Measurements from ENCODE around the gene RHBDD1. TPM values are rescaled to one million over a fixed set of nuclear protein-coding genes. Genes with fewer than 3 reads are reported as not detected.

Gene RHBDD1
- total RNA-seq, 1 donor from 2014 or later: 90.2 TPM

- CTCF ChIA-PET: no interaction called here
- no peak overlapping the region for H3K27ac Mint-ChIP-seq
These were observed 194.9 kb downstream of the RHBDD1 start for GRCh38 chr2:227030789-227031188.

DNA sequence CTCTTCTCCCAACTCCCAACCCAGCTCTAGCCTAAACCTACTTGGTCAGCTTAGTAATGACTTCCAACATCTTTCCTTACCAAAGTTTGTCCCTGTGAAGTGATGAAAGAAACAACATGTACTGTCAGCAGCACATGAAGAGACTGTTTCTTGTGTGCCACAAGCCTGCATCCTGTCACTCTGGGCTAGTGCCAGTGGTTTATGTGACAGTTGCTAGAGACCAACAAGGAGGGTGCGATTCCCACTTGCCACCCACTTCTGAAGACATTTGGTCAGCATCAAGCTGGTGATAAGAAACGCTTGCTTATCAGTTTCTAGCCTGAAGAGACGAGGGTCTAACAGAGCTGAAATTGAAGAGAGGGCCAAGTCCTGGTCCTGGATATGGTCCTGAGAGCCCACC lies 195.5 kb downstream of the RHBDD1 start:
- no peaks in the 10 kb centered on the region for H3K4me1 Mint-ChIP-seq
- ATAC-seq (ENCODE audit: low read depth) (no peak), DNase-seq (no peak)
- peaks cover 31% of the 10 kb centered on the region for H3K36me3 Mint-ChIP-seq (ENCODE audit: low read depth)
- ChIA-PET POLR2A (interaction anchor here (0.6 kb wide), 1 partner anchor 1883 kb away, joined by 4 read pairs; no protein-coding TSS in a partner anchor), CTCF (no interaction called here)
- intact Hi-C loops (cut with micrococcal nuclease): loop anchor here (10.0 kb wide), 1 partner anchor 733 kb away; no protein-coding TSS in a partner anchor
- H3K4me3 Mint-ChIP-seq: no peak overlapping the region
- no peaks in the 10 kb centered on the region for H3K27me3 Mint-ChIP-seq
- H3K27ac Mint-ChIP-seq: no peak overlapping the region
- TF ChIP-seq CTCF (IDR thresholded peaks at IDR 0.05): no peak
- H3K9me3 Mint-ChIP-seq: no peaks in the 10 kb centered on the region

More at GRCh38 chr2:227030789-227031188, 194.9 kb downstream of the RHBDD1 start:
- ATAC-seq (ENCODE audit: low read depth) (no peak), DNase-seq (no peak)
- no peaks in the 10 kb centered on the region for H3K27me3 Mint-ChIP-seq
- H3K4me3 Mint-ChIP-seq: no peak overlapping the region
- no peaks in the 10 kb centered on the region for H3K4me1 Mint-ChIP-seq
- H3K36me3 Mint-ChIP-seq (ENCODE audit: low read depth): peaks cover 31% of the 10 kb centered on the region
- POLR2A ChIA-PET: interaction anchor here (0.6 kb wide), 1 partner anchor 1883 kb away, joined by 4 read pairs; no protein-coding TSS in a partner anchor
- intact Hi-C loops (cut with micrococcal nuclease): loop anchor here (10.0 kb wide), 1 partner anchor 734 kb away; no protein-coding TSS in a partner anchor
- no peaks in the 10 kb centered on the region for H3K9me3 Mint-ChIP-seq
- TF ChIP-seq CTCF (IDR thresholded peaks at IDR 0.05): no peak

DNA sequence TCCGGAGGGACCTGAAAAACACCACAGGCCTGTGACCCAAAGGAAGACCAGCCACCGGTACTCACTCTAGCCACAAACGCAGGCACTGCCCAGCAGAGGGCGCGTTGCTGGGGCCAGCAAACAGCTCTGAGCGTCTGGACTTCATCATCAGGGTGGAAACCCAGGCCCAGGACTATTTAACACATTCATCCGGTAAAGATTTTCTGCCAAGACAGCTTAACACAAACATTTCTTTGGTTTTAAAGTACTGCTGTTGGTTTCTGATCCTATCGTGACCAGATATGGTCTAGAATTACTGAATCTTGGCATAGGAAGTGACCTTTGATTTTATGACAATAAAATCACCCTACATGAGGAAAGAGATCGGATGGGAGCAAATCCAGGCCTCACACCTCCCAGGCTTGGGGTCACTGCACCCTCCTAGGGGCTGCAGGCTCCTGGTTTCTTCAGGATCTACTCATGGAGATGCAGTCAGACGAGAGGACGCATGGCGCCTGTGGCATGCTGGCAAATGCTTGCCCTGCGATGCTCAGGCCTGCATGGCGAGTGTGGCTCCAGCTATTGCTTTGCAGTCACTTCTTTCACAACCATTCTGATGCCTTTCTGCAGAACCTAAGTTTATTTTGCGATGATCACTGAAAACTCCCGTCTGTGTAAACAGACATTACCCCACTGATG lies 197.8 kb downstream of the RHBDD1 start:
- TF ChIP-seq CTCF (IDR thresholded peaks at IDR 0.05): no peak
- ATAC-seq (ENCODE audit: low read depth): no peak
- H3K36me3 Mint-ChIP-seq (ENCODE audit: low read depth): peaks cover 35% of the 10 kb centered on the region

GRCh38 chr2:227035711-227036367 lies 200.0 kb downstream of the RHBDD1 start:
- Mint-ChIP-seq H3K36me3 (ENCODE audit: low read depth) (peaks cover 40% of the 10 kb centered on the region), H3K27ac (no peak overlapping the region), H3K9me3 (no peaks in the 10 kb centered on the region), H3K27me3 (no peaks in the 10 kb centered on the region), H3K4me3 (no peak overlapping the region), H3K4me1 (no peaks in the 10 kb centered on the region)
- DNase-seq (no peak), ATAC-seq (ENCODE audit: low read depth) (no peak)
- POLR2A ChIA-PET: no interaction called here
- intact Hi-C loops (cut with micrococcal nuclease): loop anchor here (10.0 kb wide), 1 partner anchor 729 kb away; no protein-coding TSS in a partner anchor
- CTCF ChIA-PET: no interaction called here
- TF ChIP-seq CTCF (IDR thresholded peaks at IDR 0.05): no peak

More for the DNA sequence above, 197.8 kb downstream of the RHBDD1 start:
- Mint-ChIP-seq H3K4me3 (no peak overlapping the region), H3K27ac (no peak overlapping the region), H3K9me3 (no peaks in the 10 kb centered on the region), H3K4me1 (no peaks in the 10 kb centered on the region), H3K27me3 (no peaks in the 10 kb centered on the region)
- intact Hi-C loops (cut with micrococcal nuclease): loop anchor here (10.0 kb wide), 1 partner anchor 731 kb away; no protein-coding TSS in a partner anchor
- no peak for DNase-seq
- ChIA-PET POLR2A (no interaction called here), CTCF (interaction anchor here (1.5 kb wide), 1 partner anchor 732 kb away, joined by 3 read pairs; no protein-coding TSS in a partner anchor)

DNA sequence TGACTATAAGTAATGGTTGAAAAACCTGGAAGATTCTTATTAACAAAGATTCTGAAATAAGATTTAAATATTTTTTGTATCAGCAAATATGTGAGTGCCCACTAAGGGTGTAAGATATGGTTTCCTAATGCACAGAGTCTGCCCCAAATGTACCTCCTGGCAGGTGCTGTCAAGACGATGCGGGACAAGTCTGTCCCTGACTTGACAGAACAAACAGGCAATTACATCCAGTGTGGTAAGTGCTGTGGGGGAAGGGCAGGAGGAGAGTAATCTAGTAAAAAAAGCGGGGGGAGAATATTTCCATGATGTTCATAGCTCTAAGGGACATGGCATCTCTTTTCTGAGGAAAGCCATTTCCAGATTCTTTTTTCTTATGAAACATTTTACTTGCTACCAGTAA lies 200.7 kb downstream of the RHBDD1 start:
- ATAC-seq (ENCODE audit: low read depth): no peak
- no peak for TF ChIP-seq CTCF (IDR thresholded peaks at IDR 0.05)
- H3K4me3 Mint-ChIP-seq: no peak overlapping the region
- H3K27ac Mint-ChIP-seq: no peak overlapping the region
- POLR2A ChIA-PET: no interaction called here
- H3K36me3 Mint-ChIP-seq (ENCODE audit: low read depth): peaks cover 40% of the 10 kb centered on the region
- no peaks in the 10 kb centered on the region for H3K4me1 Mint-ChIP-seq
- CTCF ChIA-PET: no interaction called here
- no peaks in the 10 kb centered on the region for H3K27me3 Mint-ChIP-seq
- no peaks in the 10 kb centered on the region for H3K9me3 Mint-ChIP-seq
- no peak for DNase-seq
- intact Hi-C loops (cut with micrococcal nuclease): loop anchor here (10.0 kb wide), 1 partner anchor 728 kb away; no protein-coding TSS in a partner anchor

All from activated B cell treated with CpG ODN at 0.5 μM for 24 hours (primary cell).